WTC11 (cell line): ENCODE data around the gene CFAP221. TPM values are rescaled to one million over a fixed set of nuclear protein-coding genes. Genes with fewer than 3 reads are reported as not detected.
A peak's percentile ranks its signal among the peaks of the same experiment; 100 is the strongest.

Experiments
- ATAC-seq: fragments of 200-7000 bp; cut with Tn5 transposase; 2 replicates; pipeline ENCODE4 v1.10.0; 2021; ENCODE audit warnings: mild to moderate bottlenecking, moderate library complexity
- CTCF ChIA-PET: fragments of 300-600 bp; sonication (Branson Sonifier 250); formaldehyde crosslinking; loops from one replicate; lab custom pipeline; 2021; ENCODE audit warnings: antibody characterized with exemption; lab: Charles Lee
- POLR2A ChIA-PET: fragments of 350-600 bp; sonication (Branson Sonifier 250); formaldehyde crosslinking; loops from one replicate; lab custom pipeline; 2021; ENCODE audit warnings: antibody characterized with exemption; lab: Charles Lee
- DNase-seq: peaks from one replicate; pipeline ENCODE4 v3.0.0; 2021; ENCODE audit warnings: low spot score
- H3K27ac Mint-ChIP-seq: 2 replicates; pipeline ENCODE4 v1.8.0; 2021; ENCODE audit warnings: mixed read lengths
- H3K27me3 Mint-ChIP-seq: 2 replicates; pipeline ENCODE4 v1.8.0; 2021; ENCODE audit warnings: low read depth, mild to moderate bottlenecking, moderate library complexity, mixed read lengths
- H3K36me3 Mint-ChIP-seq: 2 replicates; pipeline ENCODE4 v1.8.0; 2021; ENCODE audit warnings: mixed read lengths
- H3K4me1 Mint-ChIP-seq: 2 replicates; pipeline ENCODE4 v1.8.0; 2022; ENCODE audit warnings: mixed read lengths
- H3K4me3 Mint-ChIP-seq: 2 replicates; pipeline ENCODE4 v1.8.0; 2021; ENCODE audit warnings: mild to moderate bottlenecking, moderate library complexity, mixed read lengths
- H3K9me3 Mint-ChIP-seq: 2 replicates; pipeline ENCODE4 v1.8.0; 2021; ENCODE audit warnings: mixed read lengths
- CBFB ChIP-seq: sonication (generic); formaldehyde crosslinking; IDR thresholded peaks from 2 replicates; pipeline ENCODE4 v1.8.1; 2022; ENCODE audit warnings: mild to moderate bottlenecking, low read depth, missing genetic modification reagents
- CREB1 ChIP-seq: sonication (generic); formaldehyde crosslinking; IDR thresholded peaks from 2 replicates; pipeline ENCODE4 v1.8.0; 2023; ENCODE audit warnings: mild to moderate bottlenecking, missing genetic modification reagents
- E2F1 ChIP-seq: sonication (generic); formaldehyde crosslinking; IDR thresholded peaks from 2 replicates; pipeline ENCODE4 v1.8.0; 2022; ENCODE audit warnings: mild to moderate bottlenecking, missing genetic modification reagents
- EMX1 ChIP-seq: fragments of 250-450 bp; sonication (Bioruptor Pico); IDR thresholded peaks from 2 replicates; pipeline ENCODE4 v1.8.0; 2021; ENCODE audit warnings: mild to moderate bottlenecking
- ESRRA ChIP-seq: sonication (generic); formaldehyde crosslinking; IDR thresholded peaks from 2 replicates; pipeline ENCODE4 v1.8.1; 2022; ENCODE audit warnings: mild to moderate bottlenecking, missing genetic modification reagents, borderline replicate concordance
- FOXP1 ChIP-seq: sonication (generic); formaldehyde crosslinking; IDR thresholded peaks from 2 replicates; pipeline ENCODE4 v1.8.0; 2022; ENCODE audit warnings: missing genetic modification reagents, mild to moderate bottlenecking, moderate library complexity, borderline replicate concordance
- FOXP4 ChIP-seq: sonication (generic); formaldehyde crosslinking; IDR thresholded peaks from 2 replicates; pipeline ENCODE4 v1.8.0; 2022; ENCODE audit warnings: mild to moderate bottlenecking, missing genetic modification reagents
- GTF2I ChIP-seq: fragments of 250-450 bp; sonication (Bioruptor Pico); conservative IDR thresholded peaks from 2 replicates; pipeline ENCODE4 v1.4.0; 2021; ENCODE audit warnings: mild to moderate bottlenecking
- MAX ChIP-seq: sonication (generic); formaldehyde crosslinking; IDR thresholded peaks from 2 replicates; pipeline ENCODE4 v1.8.0; 2022; ENCODE audit warnings: mild to moderate bottlenecking, missing genetic modification reagents
- RORB ChIP-seq: fragments of 250-450 bp; sonication (Bioruptor Pico); IDR thresholded peaks from 2 replicates; pipeline ENCODE4 v1.9.0; 2021; ENCODE audit warnings: mild to moderate bottlenecking
- SP1 ChIP-seq: sonication (generic); formaldehyde crosslinking; conservative IDR thresholded peaks from 2 replicates; pipeline ENCODE4 v1.8.1; 2022; ENCODE audit warnings: missing genetic modification reagents
- TEAD4 ChIP-seq: sonication (generic); formaldehyde crosslinking; IDR thresholded peaks from 2 replicates; pipeline ENCODE4 v1.8.0; 2022; ENCODE audit warnings: mild to moderate bottlenecking, missing genetic modification reagents
- TP53 ChIP-seq: sonication (generic); formaldehyde crosslinking; IDR thresholded peaks from 2 replicates; pipeline ENCODE4 v1.8.1; 2023; ENCODE audit warnings: mild to moderate bottlenecking, missing genetic modification reagents
- ZNF138 ChIP-seq: sonication (generic); formaldehyde crosslinking; conservative IDR thresholded peaks from 2 replicates; pipeline ENCODE4 v1.8.1; 2022; ENCODE audit warnings: mild to moderate bottlenecking, moderate library complexity, missing genetic modification reagents
- ZNF219 ChIP-seq: sonication (generic); formaldehyde crosslinking; IDR thresholded peaks from 2 replicates; pipeline ENCODE4 v1.8.0; 2023; ENCODE audit warnings: missing genetic modification reagents, mild to moderate bottlenecking, borderline replicate concordance
- ZNF263 ChIP-seq: sonication (generic); formaldehyde crosslinking; IDR thresholded peaks from 2 replicates; pipeline ENCODE4 v1.8.1; 2022; ENCODE audit warnings: low read depth, mild to moderate bottlenecking, moderate library complexity, missing genetic modification reagents
- ZNF416 ChIP-seq: fragments of 250-450 bp; sonication (Bioruptor Pico); IDR thresholded peaks from 2 replicates; pipeline ENCODE4 v1.9.0; 2021; ENCODE audit warnings: mild to moderate bottlenecking, inconsistent platforms
- total RNA-seq: library from RNA; stranded (reverse); gene quantifications from 3 replicates; pipeline ENCODE4 v1.2.3, GENCODE V29; 2021
- TF ChIP-seq, protein P1 (sequence below): sonication (generic); formaldehyde crosslinking; IDR thresholded peaks from 2 replicates; pipeline ENCODE4 v1.8.1; 2023; ENCODE audit warnings: mild to moderate bottlenecking, missing genetic modification reagents
- TF ChIP-seq, protein P2 (sequence below): fragments of 200-600 bp; IDR thresholded peaks from 2 replicates; pipeline ENCODE4 v1.8.0; 2022; ENCODE audit warnings: antibody characterized with exemption
- TF ChIP-seq, protein P3 (sequence below): sonication (generic); formaldehyde crosslinking; IDR thresholded peaks from 2 replicates; pipeline ENCODE4 v1.8.1; 2023; ENCODE audit warnings: mild to moderate bottlenecking, missing genetic modification reagents, moderate library complexity

CFAP221 gene
- total RNA-seq, 1 experiment from 2014 or later: 0.35 TPM

- H3K4me1 Mint-ChIP-seq: peaks cover 45% of the 10 kb centered on the region
- no peaks in the 10 kb centered on the region; the same call in 1 of the 2 replicates for H3K27me3 Mint-ChIP-seq
- H3K9me3 Mint-ChIP-seq: no peaks in the 10 kb centered on the region
- DNase-seq (no peak), ATAC-seq (no peak)
- H3K4me3 Mint-ChIP-seq: no peak overlapping the region
- no peak for TF ChIP-seq ZNF219
- no peak for TF ChIP-seq RORB (CRISPR knock-in tag)
- TF ChIP-seq TP53 (CRISPR knock-in tag): no peak
- no peak for TF ChIP-seq FOXP1
- TF ChIP-seq GTF2I: no peak
- no peak for TF ChIP-seq TEAD4 (CRISPR knock-in tag)
- TF ChIP-seq EMX1 (CRISPR knock-in tag): no peak
- TF ChIP-seq CREB1 (CRISPR knock-in tag): no peak
- TF ChIP-seq E2F1: no peak
- no peak for TF ChIP-seq ZNF263 (CRISPR knock-in tag)
- no peak for TF ChIP-seq MAX (CRISPR knock-in tag)
- TF ChIP-seq FOXP4 (CRISPR knock-in tag): no peak
- TF ChIP-seq, protein P1, sequence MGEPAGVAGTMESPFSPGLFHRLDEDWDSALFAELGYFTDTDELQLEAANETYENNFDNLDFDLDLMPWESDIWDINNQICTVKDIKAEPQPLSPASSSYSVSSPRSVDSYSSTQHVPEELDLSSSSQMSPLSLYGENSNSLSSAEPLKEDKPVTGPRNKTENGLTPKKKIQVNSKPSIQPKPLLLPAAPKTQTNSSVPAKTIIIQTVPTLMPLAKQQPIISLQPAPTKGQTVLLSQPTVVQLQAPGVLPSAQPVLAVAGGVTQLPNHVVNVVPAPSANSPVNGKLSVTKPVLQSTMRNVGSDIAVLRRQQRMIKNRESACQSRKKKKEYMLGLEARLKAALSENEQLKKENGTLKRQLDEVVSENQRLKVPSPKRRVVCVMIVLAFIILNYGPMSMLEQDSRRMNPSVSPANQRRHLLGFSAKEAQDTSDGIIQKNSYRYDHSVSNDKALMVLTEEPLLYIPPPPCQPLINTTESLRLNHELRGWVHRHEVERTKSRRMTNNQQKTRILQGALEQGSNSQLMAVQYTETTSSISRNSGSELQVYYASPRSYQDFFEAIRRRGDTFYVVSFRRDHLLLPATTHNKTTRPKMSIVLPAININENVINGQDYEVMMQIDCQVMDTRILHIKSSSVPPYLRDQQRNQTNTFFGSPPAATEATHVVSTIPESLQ (CRISPR knock-in tag): no peak
- TF ChIP-seq, protein P2, sequence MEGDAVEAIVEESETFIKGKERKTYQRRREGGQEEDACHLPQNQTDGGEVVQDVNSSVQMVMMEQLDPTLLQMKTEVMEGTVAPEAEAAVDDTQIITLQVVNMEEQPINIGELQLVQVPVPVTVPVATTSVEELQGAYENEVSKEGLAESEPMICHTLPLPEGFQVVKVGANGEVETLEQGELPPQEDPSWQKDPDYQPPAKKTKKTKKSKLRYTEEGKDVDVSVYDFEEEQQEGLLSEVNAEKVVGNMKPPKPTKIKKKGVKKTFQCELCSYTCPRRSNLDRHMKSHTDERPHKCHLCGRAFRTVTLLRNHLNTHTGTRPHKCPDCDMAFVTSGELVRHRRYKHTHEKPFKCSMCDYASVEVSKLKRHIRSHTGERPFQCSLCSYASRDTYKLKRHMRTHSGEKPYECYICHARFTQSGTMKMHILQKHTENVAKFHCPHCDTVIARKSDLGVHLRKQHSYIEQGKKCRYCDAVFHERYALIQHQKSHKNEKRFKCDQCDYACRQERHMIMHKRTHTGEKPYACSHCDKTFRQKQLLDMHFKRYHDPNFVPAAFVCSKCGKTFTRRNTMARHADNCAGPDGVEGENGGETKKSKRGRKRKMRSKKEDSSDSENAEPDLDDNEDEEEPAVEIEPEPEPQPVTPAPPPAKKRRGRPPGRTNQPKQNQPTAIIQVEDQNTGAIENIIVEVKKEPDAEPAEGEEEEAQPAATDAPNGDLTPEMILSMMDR: no peak
- no peak for TF ChIP-seq ZNF416
- TF ChIP-seq ESRRA (CRISPR knock-in tag): no peak
- TF ChIP-seq SP1 (CRISPR knock-in tag): no peak
- TF ChIP-seq, protein P3, sequence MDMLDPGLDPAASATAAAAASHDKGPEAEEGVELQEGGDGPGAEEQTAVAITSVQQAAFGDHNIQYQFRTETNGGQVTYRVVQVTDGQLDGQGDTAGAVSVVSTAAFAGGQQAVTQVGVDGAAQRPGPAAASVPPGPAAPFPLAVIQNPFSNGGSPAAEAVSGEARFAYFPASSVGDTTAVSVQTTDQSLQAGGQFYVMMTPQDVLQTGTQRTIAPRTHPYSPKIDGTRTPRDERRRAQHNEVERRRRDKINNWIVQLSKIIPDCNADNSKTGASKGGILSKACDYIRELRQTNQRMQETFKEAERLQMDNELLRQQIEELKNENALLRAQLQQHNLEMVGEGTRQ (CRISPR knock-in tag): no peak
- TF ChIP-seq ZNF138 (CRISPR knock-in tag): no peak
- TF ChIP-seq CBFB (CRISPR knock-in tag): no peak
- peaks cover 29% of the 10 kb centered on the region for H3K36me3 Mint-ChIP-seq
- ChIA-PET POLR2A (no interaction called here), CTCF (interaction anchor here (1.0 to 1.5 kb wide), 2 partner anchors 20 to 492 kb away, joined by 3 to 5 read pairs; no protein-coding TSS in a partner anchor)
- peak overlapping the region; percentile 90; the same call in 1 of the 2 replicates for H3K27ac Mint-ChIP-seq
Measured at GRCh38 chr2:119682578-119682977, 138.3 kb downstream of the CFAP221 start.
